Skeletal muscle cell (primary cell): ENCODE measurements around the gene RHOBTB3.
A peak's percentile ranks its signal among the peaks of the same experiment; 100 is the strongest.

Source experiments
- DNase-seq: peaks from one replicate; pipeline ENCODE4 v3.0.0-alpha.2; 2010; ENCODE audit warnings: low read depth
- H3K4me3 ChIP-seq: 2 replicates; pipeline ENCODE4 v1.5.1; 2011; ENCODE audit warnings: low read depth, mild to moderate bottlenecking, control low read depth, low read length, moderate library complexity

RHOBTB3 gene

DNA sequence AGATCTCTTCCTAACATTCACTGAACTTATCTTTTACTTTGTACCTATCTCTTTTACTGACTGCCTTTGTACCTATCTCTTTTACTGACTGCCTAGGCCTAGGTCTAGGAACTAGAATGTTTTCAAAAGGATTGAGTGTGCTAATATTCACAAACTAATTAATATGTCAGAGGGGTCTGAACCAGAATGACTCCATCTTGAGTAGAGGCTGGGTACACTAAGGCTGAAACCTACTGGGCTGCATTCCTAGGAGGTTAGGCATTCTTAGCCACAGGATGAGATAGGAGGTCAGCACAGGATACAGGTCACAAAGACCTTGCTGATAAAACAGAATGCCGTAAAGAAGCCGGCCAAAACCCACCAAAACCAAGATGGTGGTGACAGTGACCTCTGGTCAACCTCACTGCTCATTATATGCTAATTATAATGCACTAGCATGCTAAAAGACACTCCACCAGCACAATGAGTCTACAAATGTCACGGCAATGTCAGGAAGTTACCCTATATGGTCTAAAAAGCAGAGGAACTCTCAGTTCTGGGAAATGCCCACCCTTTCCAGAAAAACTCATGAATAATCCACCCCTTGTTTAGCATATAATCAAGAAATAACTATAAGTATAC lies 2.5 kb upstream of the RHOBTB3 start:
- no peak overlapping the region for H3K4me3 ChIP-seq
- no peak for DNase-seq

DNA sequence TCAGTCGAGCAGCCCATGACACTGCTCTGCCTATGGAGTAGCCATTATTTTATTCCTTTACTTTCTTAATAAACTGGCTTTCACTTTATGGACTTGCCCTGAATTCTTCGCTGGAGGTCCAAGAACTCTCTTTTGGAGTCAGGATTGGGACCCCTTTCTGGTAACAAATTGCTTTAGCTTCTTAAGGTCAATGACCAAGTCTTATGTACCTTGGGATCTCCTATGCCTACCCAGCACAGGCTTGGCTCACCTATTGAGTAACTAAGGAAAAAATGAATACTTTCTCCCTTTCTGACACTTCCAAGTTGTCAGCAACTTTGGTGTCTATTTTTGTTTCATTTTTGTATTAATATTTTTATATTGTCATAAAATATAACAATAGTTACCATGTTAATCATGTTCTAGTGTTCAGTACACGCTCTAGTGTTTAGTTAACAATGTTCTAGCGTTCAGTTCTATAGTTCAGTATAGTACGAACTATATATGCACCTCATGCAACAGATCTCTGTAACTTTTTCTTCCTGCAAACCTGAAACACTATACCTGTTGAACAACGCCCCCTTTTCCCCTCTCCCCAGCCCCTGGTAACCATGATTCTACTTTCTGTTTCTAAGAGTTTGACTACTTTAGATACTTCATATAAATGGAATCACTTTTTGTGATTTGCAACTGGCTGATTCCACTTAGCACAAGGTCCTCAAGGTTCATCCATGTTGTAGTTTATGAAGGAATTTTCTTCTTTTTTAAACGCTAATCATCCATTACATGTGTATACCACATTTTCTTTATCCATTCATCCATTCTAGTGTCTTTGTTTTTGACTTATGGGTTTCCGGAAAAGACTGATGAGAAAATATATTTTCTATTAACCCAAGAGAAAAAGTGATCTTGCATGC lies 1.8 kb upstream of the RHOBTB3 start:
- DNase-seq: no peak
- no peak overlapping the region for H3K4me3 ChIP-seq

- peak overlapping the region; percentile 92 for H3K4me3 ChIP-seq
- no peak for DNase-seq
Observed at GRCh38 chr5:95730011-95730700, 980 bp upstream of the RHOBTB3 start.

DNA sequence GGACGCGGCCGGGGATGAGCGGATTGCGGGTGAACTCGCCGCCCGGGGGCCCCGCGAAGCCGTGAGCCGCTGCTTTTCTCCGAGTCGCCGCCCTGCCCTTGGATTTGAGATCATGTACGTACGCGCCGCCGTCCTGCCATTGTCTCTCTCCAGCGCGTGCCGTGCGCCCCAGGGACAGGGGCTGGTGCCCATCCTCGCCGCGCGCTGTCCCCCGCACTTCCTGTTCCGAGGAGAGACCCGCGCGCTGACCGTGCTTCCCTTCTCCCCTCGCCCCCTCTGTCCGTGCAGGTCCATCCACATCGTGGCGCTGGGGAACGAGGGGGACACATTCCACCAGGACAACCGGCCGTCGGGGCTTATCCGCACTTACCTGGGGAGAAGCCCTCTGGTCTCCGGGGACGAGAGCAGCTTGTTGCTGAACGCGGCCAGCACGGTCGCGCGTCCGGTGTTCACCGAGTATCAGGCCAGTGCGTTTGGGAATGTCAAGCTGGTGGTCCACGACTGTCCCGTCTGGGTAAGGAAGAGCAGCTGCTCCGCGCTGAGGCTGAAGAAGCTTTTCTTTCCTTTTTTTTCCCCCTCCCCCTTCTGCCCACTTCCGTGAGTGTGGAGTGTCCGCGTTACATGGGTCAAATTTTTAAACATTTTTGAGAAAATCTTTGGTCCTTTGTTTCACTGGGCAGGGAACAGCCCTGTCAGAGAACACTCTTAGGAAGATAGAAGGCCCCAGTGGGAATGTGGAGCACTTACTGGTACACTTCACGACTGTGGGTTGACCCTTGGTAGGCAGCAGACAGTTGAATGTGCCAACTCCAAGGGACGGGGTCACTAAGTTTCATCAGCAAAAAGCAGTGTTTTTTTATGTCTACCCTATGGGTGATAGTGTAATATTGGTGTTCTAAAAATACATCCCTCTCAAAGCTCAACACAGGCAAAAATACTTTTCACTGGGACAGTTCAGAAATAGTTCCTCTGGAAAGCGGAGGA lies 727 bp downstream of the RHOBTB3 start:
- no peak for DNase-seq
- H3K4me3 ChIP-seq: peak overlapping the region; percentile 92

GRCh38 chr5:95733107-95733665 lies 2.0 kb downstream of the RHOBTB3 start:
- DNase-seq: no peak
- peak overlapping the region; percentile 92 for H3K4me3 ChIP-seq

GRCh38 chr5:95734187-95734586 lies 3.1 kb downstream of the RHOBTB3 start:
- no peak for DNase-seq
- peak overlapping the region; percentile 92 for H3K4me3 ChIP-seq

DNA sequence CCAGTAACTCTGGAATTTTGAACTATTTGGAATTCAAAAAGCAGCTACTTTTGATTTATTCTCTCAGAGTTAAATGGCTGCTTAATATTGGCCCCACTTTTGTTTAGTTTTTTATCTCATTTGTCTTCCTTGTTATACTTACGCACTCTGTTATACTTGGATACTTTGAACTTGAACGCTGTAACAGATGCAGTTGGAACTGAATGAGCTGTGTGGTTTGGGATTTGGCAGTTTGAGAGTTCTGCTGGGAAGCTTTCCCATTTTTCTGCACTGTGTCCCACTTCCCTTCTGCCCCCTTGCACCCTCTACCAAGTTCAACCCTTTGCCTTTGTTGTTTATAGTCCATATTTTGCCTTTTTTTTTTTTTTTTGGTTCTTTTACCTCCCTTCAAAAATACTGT lies 3.8 kb downstream of the RHOBTB3 start:
- H3K4me3 ChIP-seq: peak overlapping the region; percentile 92
- DNase-seq: no peak

GRCh38 chr5:95735406-95735805 lies 4.3 kb downstream of the RHOBTB3 start:
- H3K4me3 ChIP-seq: no peak overlapping the region

DNA sequence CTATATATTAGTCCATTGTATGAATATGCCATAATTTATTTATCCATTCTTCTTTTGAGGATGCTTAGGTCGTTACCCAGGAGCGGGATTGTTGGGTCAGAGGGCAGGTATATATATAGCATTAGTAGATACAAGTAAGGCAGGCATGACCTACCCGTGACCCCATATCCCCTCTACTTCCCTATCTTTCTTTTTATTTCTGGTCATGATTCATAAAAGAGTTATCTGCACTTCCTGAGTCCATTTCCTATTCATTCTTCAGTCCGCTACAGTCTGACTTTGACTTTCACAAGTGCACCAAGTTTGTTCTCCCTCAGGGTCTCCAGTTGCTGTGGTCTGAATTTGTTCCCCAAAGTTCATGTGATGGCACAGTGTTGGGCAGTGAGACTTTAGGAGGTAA lies 6.9 kb downstream of the RHOBTB3 start:
- DNase-seq: no peak

More at GRCh38 chr5:95735406-95735805, 4.3 kb downstream of the RHOBTB3 start:
- no peak for DNase-seq

GRCh38 chr5:95738834-95739233 lies 7.7 kb downstream of the RHOBTB3 start:
- no peak for DNase-seq

More for the DNA sequence above, 6.9 kb downstream of the RHOBTB3 start:
- no peak overlapping the region for H3K4me3 ChIP-seq

DNA sequence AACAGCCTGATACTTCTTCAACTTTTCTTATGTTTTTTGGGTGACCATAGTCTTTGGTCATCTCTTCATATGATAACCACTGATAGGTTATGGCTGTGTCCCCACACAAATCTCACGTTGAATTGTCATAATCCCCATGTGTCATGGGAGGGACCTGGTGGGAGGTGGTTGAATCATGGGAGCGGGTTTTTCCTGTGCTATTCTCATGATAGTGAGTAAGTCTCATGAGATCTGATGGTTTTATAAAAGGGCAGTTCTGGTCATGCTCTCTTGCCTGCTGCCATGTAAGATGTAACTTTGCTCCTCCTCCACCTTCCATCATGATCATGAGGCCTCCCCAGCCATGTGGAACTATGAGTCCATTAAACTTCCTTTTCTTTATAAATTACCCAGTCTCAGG lies 8.7 kb downstream of the RHOBTB3 start:
- no peak overlapping the region for H3K4me3 ChIP-seq
- DNase-seq: no peak

More at GRCh38 chr5:95738834-95739233, 7.7 kb downstream of the RHOBTB3 start:
- no peak overlapping the region for H3K4me3 ChIP-seq

DNA sequence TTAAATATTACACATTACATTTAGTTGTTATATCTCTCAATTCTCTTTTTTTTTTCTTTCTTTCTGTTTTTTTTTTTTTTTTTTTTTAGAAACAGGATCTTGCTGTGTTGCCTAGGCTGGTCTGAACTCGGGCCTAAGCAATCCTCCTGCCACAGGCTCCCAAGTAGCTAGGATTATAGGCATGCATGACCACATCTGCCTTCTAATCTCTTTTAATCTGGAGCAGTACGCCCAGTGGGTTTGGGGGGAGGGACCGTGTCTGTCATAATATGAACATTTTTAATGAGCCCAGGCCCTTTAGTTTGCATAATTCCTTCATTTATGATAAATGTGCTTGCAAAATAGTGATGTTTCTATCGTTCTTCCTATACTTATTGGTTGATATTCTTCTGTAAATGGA lies 10.3 kb downstream of the RHOBTB3 start:
- H3K4me3 ChIP-seq: no peak overlapping the region
- no peak for DNase-seq

GRCh38 chr5:95743232-95743631 lies 12.1 kb downstream of the RHOBTB3 start:
- H3K4me3 ChIP-seq: no peak overlapping the region
- no peak for DNase-seq

- no peak overlapping the region for H3K4me3 ChIP-seq
- DNase-seq: no peak
Observed at GRCh38 chr5:95743877-95744276, 12.7 kb downstream of the RHOBTB3 start.

GRCh38 chr5:95746194-95746593 lies 15.1 kb downstream of the RHOBTB3 start:
- no peak for DNase-seq
- no peak overlapping the region for H3K4me3 ChIP-seq

GRCh38 chr5:95746722-95747679 lies 15.9 kb downstream of the RHOBTB3 start:
- no peak for DNase-seq
- no peak overlapping the region for H3K4me3 ChIP-seq

DNA sequence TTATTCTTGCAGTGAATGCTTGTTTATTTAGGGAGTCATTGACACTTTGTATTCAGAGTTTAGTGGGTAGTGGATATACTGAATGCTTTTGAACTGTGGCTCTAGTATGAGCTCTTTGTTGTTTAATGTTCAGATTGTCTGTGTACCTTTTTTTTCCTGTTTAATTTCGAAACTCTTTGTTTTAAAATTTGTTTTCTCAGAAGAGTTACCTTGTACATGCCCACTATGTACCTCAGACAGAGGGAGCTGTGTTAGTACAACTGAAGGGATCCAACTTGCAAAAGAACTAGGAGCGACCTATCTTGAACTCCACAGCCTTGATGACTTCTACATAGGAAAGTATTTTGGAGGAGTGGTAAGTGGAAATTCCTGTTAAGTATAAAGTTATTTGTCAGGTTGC lies 17.0 kb downstream of the RHOBTB3 start:
- no peak for DNase-seq
- no peak overlapping the region for H3K4me3 ChIP-seq

DNA sequence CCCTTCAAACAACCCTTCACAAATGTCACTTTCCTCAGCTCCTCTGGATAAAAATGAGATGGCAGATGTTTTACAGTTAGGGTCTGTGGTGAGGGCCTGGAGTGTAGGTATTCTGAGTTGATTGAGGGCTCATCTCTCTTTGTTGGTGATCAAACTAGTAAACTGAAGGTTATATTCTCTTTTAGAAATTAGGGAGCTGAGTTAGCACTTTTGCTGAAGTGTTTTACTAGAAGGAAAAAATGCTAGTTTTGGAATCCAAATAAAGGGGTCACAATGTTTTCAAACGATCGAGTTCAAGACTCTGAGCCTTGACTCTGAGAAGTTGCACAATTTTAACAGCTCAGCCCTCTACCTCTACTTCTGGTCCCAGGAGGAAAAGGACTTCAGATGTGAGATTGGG lies 23.4 kb downstream of the RHOBTB3 start:
- no peak for DNase-seq
- H3K4me3 ChIP-seq: no peak overlapping the region
